ENCODE data around the gene LASP1.

The LASP1 gene

DNA sequence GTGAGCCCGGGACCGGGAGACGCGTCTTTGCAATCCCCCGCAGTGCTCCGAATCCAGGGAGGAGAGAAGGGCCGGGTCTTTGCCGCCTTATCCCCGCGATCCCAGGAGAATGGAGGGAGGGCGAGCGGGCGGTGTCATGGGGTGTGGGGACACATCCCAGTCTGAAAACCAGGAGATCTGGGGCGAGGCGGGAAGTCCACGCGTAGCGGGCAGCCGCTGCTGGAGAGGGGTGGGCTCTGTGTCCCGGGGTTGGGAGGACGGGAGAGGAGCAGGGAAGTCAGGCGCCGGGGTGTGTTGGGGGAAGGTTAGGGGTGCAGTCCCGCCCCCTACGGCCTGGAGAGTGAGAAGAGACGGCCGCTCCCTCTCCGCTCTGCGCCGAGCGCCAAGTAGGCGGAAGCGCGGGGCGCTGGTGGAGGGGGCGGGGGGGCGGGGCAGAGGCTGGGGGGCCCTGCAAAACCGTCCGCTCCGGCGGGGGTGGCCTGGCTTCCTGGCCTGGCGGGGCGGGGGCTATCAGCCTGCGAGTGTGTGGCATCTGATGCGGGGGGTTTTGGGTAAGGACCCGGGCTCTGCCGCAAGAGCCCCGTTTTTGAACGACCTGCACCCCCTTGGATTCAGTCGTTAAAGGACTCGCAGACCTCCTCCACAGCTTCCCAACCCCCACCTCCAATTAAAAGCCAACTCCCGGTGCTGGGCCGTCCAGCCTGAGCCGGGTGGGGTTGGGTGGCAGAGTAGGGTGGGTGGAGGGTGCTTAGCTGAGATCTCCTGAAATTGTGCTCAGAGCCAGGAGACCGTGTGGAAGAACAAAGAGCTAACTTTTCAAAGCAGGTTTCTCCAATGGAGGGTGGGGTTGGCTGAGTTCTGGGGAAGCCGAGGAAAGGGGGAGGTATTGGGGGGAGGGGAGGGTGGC, 654 bp downstream of the LASP1 start:
- DNase-seq: peak; percentile 20 to 62

DNA sequence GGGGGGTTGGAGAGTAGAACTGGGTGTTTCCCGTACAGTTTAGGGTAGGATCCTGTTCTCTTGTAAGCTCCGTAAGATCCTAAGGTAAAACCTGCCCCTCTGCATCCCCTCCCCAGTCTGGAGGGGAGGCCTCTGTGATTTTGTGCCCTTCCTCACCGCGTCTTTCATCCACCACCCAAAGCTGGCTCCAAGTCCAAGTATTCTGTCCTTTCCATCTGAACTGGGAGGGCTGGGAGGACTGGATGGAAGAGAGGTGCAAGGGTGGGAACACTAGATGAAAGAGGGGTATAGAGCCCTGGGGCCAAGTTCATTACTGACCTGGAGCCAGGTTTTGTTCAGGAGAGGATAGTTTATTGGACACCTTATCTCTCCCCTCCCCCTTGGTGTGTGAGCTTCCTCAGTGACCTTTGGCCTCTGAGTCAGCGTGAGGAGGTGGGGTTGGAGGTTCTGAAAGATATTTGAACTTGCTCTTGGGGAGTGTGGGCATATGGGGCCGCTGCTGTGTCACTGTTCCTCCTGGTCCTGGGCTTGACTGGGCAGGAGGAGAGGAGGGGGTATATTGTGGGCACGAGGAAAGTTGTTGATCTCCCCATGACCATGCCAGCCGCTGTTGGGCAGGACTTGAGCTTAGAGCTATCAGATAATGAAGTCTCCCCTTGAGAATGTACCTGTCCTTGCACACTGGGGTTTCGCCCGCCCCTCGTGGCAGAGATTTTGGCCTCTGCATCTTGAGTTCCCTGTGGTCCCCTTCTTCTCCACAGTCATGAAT, 1.6 kb downstream of the LASP1 start:
- peak; percentile 25 to 34 for DNase-seq

DNA sequence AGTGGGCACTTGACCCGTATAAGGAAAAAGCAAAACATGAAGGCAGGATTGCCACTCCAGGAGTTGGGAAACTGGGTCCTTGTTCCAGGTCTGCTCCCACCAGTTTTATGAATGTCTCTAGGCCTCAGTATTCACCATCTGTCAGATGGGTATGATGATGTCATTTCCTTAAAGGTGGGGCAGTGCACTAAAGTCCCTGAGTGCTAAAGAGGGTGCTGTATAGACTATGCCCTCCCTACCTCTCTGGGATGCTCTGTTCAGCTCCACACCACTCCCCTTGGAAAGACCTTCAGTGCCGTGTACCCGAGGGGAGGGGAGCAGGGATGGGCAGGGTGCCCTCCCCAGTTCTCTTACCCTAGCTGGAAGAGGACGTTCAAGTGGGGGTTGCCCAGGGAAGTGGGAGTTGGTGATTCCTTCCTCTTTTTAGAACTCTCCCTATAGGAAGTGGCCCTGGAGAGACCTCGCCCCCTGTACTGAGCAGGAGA, 2.2 kb downstream of the LASP1 start:
- DNase-seq: no peak

DNA sequence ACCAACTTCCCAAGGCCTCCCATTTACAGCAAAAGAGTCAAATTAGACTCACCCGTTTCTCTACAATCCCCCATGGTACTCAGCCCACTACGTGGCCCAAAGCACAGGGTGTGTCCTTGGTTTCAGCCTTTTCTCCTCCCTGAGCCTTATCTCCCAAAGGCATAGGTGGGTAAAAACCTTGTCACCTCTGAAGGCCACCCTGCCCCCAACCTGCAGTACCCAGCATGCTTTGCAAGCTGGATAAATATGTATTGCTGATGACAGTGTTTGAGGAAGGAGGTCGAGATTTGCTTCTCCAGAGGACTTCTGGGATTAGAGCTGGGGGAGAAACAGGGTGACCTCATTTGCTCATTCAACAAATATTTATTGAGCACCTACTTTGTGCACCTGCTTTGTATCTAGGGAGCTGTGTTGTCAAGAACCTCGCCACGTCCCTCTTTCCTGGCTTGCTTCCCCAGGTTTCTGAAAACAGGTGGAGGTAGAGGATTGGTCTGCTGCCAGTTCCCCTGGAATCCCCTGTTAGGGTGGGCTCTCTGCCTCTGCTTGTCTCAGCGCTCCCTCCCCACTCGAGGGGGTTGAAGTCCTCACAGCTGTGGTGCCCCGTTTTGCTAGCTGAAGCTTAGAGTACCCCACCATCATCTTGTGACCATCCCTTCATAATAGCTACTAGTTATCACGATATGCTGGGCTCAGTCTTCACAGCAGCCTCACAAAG, 3.0 kb downstream of the LASP1 start:
- DNase-seq: no peak

DNA sequence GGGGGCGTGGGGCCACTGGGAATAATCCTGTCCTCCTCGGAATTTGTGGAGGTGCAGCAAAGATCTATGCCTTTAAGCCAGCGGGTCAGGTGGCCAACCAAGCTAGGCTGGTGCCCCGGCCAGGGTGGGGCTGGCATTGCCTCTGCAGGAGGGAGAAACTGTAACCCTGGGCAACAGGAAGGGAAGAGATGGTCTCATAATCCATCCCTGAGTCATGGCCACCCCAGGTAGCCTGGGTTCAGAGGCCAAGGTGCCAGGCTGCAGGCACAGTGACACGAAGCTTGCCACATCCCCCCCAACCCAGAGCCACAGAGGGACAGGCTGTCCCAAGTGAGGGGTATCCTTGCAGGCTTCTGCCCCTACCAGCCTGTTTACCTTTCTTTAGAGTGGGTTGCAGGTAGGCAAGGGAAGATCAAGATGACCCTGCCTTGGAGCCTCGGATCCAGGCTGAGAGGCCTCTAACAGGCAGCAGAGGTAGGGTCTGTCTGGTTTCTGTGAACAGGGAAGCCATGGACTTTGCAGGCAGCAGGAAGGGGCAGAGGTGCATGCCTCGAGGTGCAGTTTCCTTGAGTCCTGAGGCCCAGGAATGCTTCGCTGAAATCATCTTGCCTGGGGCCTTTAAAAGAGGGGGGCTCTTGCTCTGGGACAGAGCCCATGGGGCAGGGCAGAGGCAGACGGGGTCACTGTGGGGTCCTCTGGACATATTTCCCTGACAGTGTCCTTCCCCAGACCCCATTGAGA, 4.0 kb downstream of the LASP1 start:
- no peak for DNase-seq

- no peak for DNase-seq
Measured at GRCh38 chr17:38874505-38875400, 4.9 kb downstream of the LASP1 start.

DNA sequence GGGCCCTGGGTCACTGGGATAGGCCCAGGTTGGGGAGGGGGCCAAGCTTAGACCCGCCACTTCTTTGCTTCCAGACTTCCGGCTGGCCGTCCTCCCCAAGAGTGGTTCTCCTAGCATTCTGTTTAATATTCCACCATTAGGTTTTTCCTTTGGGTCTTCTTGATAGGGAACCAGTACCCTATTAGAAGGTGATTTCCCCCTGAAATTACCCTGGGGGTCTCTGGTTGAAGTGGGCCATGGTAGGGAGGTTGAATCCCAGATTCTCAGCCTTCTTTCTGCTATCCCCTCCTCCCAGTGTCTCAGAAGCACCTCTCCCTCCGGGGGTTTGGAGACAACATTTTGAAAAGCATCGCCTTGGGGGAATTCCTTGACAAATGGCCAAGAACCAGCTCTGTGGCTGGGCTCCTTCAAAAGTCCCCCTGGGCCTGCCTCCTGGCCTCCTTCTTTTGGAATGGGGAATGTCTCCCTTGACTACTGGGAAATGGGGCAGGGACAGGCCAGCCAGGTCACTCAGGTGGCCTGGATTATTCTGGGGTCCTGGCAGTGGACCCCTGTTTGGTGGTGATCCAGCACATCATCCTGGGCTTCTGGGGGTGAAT, 5.7 kb downstream of the LASP1 start:
- DNase-seq: no peak

DNA sequence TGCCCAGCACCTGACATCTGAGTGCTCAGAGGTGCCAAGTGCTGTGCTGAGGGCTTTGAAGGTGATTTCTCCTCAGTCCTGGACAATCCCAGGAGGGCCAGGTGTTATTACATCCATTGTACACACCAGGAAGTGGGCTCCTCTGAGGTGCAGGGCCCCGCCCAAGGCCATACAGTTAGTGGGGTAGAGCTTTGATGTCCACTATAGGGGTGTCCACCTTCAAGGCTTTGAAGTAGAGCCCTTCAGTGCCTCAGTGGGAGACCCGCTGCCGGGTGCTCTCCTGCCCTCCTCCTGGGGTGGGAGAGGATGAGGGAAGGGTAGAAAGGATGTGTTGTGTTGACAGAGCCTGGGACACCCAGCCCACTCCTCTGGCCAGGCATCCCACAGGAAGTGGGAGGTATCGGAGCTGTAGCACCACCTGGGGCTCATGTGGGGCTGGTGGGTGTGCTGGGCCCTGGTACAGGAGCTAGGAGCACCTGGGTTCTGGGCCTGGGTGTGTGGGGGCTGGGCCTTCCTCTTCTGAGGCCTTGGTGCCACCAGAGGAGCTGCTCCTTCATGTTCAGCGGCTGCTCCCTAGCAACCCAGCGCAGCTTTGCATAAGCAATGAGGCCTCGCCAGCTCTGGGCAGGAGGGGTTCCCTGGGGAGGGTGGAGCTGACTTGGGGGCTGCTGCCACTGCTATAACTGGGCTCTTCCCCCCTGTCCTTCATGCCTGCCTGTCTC, 7.4 kb downstream of the LASP1 start:
- DNase-seq: no peak

- no peak for DNase-seq
Measured at GRCh38 chr17:38879878-38880665, 10.2 kb downstream of the LASP1 start.

- DNase-seq: no peak
Measured at GRCh38 chr17:38881600-38882191, 11.8 kb downstream of the LASP1 start.

- no peak for DNase-seq
Measured at GRCh38 chr17:38882870-38883269, 13.0 kb downstream of the LASP1 start.

DNA sequence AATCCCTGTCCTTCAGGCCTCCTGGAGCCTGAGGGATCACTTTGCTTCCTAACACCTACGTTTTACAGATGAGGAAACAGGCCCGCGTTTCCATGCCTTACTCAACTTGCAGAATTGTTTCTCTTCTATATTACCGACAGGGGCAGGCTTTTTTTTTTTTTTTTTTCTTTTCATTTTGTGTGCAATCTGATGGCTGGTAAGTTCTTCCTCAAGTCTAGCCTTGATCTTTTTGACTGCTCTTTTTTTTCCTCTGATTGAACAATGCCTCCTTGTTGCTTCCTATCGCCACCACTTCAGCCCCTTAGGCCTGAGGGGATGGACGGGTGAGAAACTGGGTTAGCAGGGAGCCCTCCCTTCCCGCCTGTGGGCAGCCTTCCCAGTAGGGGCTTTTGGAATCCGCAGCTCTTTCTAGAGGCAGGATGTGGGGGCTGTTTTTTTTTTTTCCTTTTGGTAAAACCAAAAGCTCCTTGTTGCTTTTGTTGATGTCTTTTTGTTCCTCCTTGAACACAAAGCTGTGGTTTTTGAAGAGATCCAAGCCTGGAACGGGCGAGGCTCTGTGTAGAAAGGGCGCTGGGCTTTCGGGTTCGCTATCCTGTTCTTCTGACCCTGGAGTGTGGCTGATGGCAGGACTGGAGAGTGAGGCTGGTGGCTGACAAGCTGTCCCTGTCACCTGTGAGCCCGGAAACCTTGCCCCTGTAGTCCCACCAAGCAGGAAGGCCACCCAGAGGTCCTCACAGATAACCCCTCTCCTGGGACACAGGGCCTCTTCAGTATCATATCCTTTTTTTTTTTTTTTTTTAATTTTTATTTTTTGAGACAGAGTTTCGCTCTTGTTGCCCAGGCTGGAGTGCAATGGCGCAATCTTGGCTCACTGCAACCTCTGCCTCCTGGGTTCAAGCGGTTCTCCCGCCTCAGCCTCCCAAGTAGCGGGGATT, 14.0 kb downstream of the LASP1 start:
- DNase-seq: no peak

GRCh38 chr17:38885044-38885727, 15.3 kb downstream of the LASP1 start:
- DNase-seq: no peak

DNA sequence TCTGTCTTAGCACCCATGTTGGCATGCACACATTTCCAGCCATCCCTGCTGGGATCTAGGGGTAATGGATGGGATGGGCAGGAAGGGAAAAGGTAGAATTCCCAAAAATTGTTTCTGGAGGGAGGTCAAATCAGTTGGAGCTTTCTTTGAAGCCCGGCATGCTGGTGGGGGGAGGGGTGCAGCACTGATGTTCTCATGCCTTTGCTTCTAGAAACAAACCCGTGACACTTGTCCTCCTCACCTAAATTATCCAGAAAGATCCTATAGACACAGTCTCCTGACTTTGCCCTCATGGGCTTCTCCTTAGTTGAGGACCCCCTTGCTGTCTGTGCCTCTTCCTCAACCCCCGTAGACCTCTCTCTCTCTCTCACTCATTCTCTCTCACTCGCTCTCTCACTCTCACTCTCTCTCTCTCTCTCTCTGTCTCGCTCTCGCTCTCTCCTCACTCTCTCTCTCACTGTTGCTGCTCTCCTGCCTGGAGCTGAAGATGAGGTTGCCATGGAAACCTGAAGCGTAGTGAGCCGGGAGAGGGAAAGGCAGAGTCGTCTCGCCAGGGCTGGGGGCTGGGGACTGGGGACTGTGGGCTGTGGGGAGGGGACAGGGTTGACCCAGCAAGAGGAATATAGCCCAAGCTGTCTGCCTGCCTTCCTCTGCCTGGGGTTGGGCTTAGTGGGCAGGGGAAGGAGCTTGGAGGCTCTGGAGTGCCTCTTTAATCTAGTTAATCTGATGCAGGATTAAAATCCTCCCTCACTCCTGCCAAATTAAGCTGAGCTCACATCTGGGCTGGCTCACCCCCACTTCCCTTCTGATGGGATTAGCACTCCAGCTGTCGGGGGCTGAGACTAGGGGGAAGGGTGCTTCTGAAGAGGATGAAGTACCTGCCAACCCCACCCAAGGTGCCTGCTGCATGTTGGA, 16.1 kb downstream of the LASP1 start:
- DNase-seq: no peak

- no peak for DNase-seq
Measured at GRCh38 chr17:38886643-38887010, 16.8 kb downstream of the LASP1 start.

GRCh38 chr17:38888842-38889241, 19.0 kb downstream of the LASP1 start:
- DNase-seq: no peak
